ENCODE results near the gene SH3RF3.
A peak's percentile ranks its signal among the peaks of the same experiment; 100 is the strongest.

The SH3RF3 gene

DNA sequence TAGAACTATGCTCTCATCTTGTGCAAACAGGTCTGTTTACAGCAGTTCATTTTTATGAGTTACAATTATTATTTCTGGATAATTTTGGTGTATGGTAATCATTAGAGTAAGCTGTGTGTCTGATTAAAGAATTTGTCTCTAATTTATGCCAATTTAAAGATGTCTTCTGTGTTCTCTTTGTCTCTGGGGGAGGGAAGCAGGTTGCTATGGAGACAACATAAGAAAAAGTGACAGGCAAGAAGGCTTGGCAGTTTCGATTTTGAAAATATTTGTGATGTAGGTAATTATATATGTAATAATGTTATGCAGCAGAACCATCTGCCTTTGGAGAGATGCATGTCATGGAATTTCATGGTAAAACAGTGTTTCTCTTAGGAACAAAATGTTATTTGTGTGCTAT is 78.2 kb downstream of the SH3RF3 start:
- no peak overlapping the region for H2AFZ ChIP-seq (ENCODE audit: low read depth, low read length)
- H3K9me3 ChIP-seq (ENCODE audit: control insufficient read depth, low read length) = no peaks in the 10 kb centered on the region
- H3K23ac ChIP-seq (ENCODE audit: low read length in 2 of 2) = no peak overlapping the region
- peak overlapping the region in 1 of 2 experiments; percentile 68 for H3K14ac ChIP-seq (ENCODE audit: low read length in 2 of 2)
- DNase-seq = no peak
- peaks cover 22% of the 10 kb centered on the region for H3K4me1 ChIP-seq (ENCODE audit: control insufficient read depth, insufficient read depth, low read depth, low read length)
- H3K4me2 ChIP-seq (ENCODE audit: low read length, poor library complexity, severe bottlenecking) = no peak overlapping the region
- no peak overlapping the region for H4K91ac ChIP-seq (ENCODE audit: low read length)
- no peak overlapping the region for H3K27ac ChIP-seq (ENCODE audit: low read length, poor library complexity, severe bottlenecking)
- H3K4me3 ChIP-seq (ENCODE audit: insufficient read depth in 1 of 2, low read depth in 1 of 2, low read length in 2 of 2) = no peak overlapping the region
- 89% methylated on average over 1 of the region's 1 CpG for WGBS
- H3K27me3 ChIP-seq (ENCODE audit: control insufficient read depth in 1 of 2, insufficient read depth in 1 of 2, low read length in 2 of 2) = peaks cover 0 to under 1% of the 10 kb centered on the region in 2 experiments
- H3K9ac ChIP-seq (ENCODE audit: low read length) = no peak overlapping the region
- H2BK120ac ChIP-seq (ENCODE audit: low read depth, low read length) = no peak overlapping the region
- H3K79me1 ChIP-seq (replicated peaks; ENCODE audit: low read length, poor library complexity, severe bottlenecking) = peaks cover 41% of the 10 kb centered on the region
- no peak overlapping the region for H2BK5ac ChIP-seq (ENCODE audit: low read depth, low read length, poor library complexity, severe bottlenecking)
- H2AK5ac ChIP-seq (ENCODE audit: low read length, severe bottlenecking) = no peak overlapping the region
- no peak overlapping the region for H4K8ac ChIP-seq (ENCODE audit: low read length)
- no peak overlapping the region for H2BK12ac ChIP-seq (ENCODE audit: low read length in 2 of 2)
- no peaks in the 10 kb centered on the region for H3K36me3 ChIP-seq (ENCODE audit: control insufficient read depth in 1 of 2, insufficient read depth in 2 of 2, low read depth in 1 of 2, low read length in 2 of 2)
- H3K4ac ChIP-seq (ENCODE audit: low read depth in 1 of 2, low read length in 2 of 2) = no peak overlapping the region
- no peak overlapping the region for H3K18ac ChIP-seq (ENCODE audit: low read depth in 1 of 2, low read length in 2 of 2)
- H2BK15ac ChIP-seq (ENCODE audit: low read depth, poor library complexity, severe bottlenecking) = no peak overlapping the region

- H4K91ac ChIP-seq (ENCODE audit: low read length) = peak overlapping the region; percentile 70
- peak overlapping the region; percentile 87 for H2AK5ac ChIP-seq (ENCODE audit: low read length, severe bottlenecking)
- no peak overlapping the region for H2BK5ac ChIP-seq (ENCODE audit: low read depth, low read length, poor library complexity, severe bottlenecking)
- H2BK12ac ChIP-seq (ENCODE audit: low read length in 2 of 2) = peak overlapping the region; percentile 40 to 44
- 86% methylated on average over 3 of the region's 3 CpGs for WGBS
- H3K4ac ChIP-seq (ENCODE audit: low read depth in 1 of 2, low read length in 2 of 2) = peak overlapping the region; percentile 29 to 81
- peak; percentile 44 for DNase-seq
- H3K23ac ChIP-seq (ENCODE audit: low read length in 2 of 2) = no peak overlapping the region
- H3K27me3 ChIP-seq (ENCODE audit: control insufficient read depth in 1 of 2, insufficient read depth in 1 of 2, low read length in 2 of 2) = peaks cover 0 to 9% of the 10 kb centered on the region in 2 experiments
- H4K8ac ChIP-seq (ENCODE audit: low read length) = peak overlapping the region; percentile 89
- peaks cover 22% of the 10 kb centered on the region for H3K4me1 ChIP-seq (ENCODE audit: control insufficient read depth, insufficient read depth, low read depth, low read length)
- no peak overlapping the region for H3K27ac ChIP-seq (ENCODE audit: low read length, poor library complexity, severe bottlenecking)
- no peak overlapping the region for H2BK120ac ChIP-seq (ENCODE audit: low read depth, low read length)
- peaks cover 39% of the 10 kb centered on the region for H3K79me1 ChIP-seq (replicated peaks; ENCODE audit: low read length, poor library complexity, severe bottlenecking)
- peak overlapping the region in 1 of 2 experiments; percentile 29 for H3K4me3 ChIP-seq (ENCODE audit: insufficient read depth in 1 of 2, low read depth in 1 of 2, low read length in 2 of 2)
- H3K18ac ChIP-seq (ENCODE audit: low read depth in 1 of 2, low read length in 2 of 2) = peak overlapping the region; percentile 51 to 87
- no peak overlapping the region for H3K4me2 ChIP-seq (ENCODE audit: low read length, poor library complexity, severe bottlenecking)
- no peak overlapping the region for H2BK15ac ChIP-seq (ENCODE audit: low read depth, poor library complexity, severe bottlenecking)
- H3K9ac ChIP-seq (ENCODE audit: low read length) = no peak overlapping the region
- no peaks in the 10 kb centered on the region for H3K9me3 ChIP-seq (ENCODE audit: control insufficient read depth, low read length)
- H3K36me3 ChIP-seq (ENCODE audit: control insufficient read depth in 1 of 2, insufficient read depth in 2 of 2, low read depth in 1 of 2, low read length in 2 of 2) = no peaks in the 10 kb centered on the region
- no peak overlapping the region for H2AFZ ChIP-seq (ENCODE audit: low read depth, low read length)
- no peak overlapping the region for H3K14ac ChIP-seq (ENCODE audit: low read length in 2 of 2)
These were observed 79.3 kb downstream of the SH3RF3 start for GRCh38 chr2:109208071-109208950.

- Histone ChIP-seq H3K27me3 (ENCODE audit: control insufficient read depth in 1 of 2, insufficient read depth in 1 of 2, low read length in 2 of 2) (peaks cover 0 to 12% of the 10 kb centered on the region in 2 experiments), H3K18ac (ENCODE audit: low read depth in 1 of 2, low read length in 2 of 2) (peak overlapping the region; percentile 87 to 88), H3K4me1 (ENCODE audit: control insufficient read depth, insufficient read depth, low read depth, low read length) (peaks cover 26% of the 10 kb centered on the region), H2BK120ac (ENCODE audit: low read depth, low read length) (no peak overlapping the region), H3K4me3 (ENCODE audit: insufficient read depth in 1 of 2, low read depth in 1 of 2, low read length in 2 of 2) (peak overlapping the region in 1 of 2 experiments; percentile 27), H3K36me3 (ENCODE audit: control insufficient read depth in 1 of 2, insufficient read depth in 2 of 2, low read depth in 1 of 2, low read length in 2 of 2) (no peaks in the 10 kb centered on the region), H4K91ac (ENCODE audit: low read length) (peak overlapping the region; percentile 70), H3K4ac (ENCODE audit: low read depth in 1 of 2, low read length in 2 of 2) (peak overlapping the region; percentile 40 to 81), H3K9ac (ENCODE audit: low read length) (peak overlapping the region; percentile 52), H4K8ac (ENCODE audit: low read length) (peak overlapping the region; percentile 89), H3K79me1 (replicated peaks; ENCODE audit: low read length, poor library complexity, severe bottlenecking) (peaks cover 39% of the 10 kb centered on the region), H2AK5ac (ENCODE audit: low read length, severe bottlenecking) (peak overlapping the region; percentile 87), H3K14ac (ENCODE audit: low read length in 2 of 2) (peak overlapping the region in 1 of 2 experiments; percentile 85), H3K23ac (ENCODE audit: low read length in 2 of 2) (no peak overlapping the region), H2BK5ac (ENCODE audit: low read depth, low read length, poor library complexity, severe bottlenecking) (no peak overlapping the region), H3K27ac (ENCODE audit: low read length, poor library complexity, severe bottlenecking) (peak overlapping the region; percentile 58), H3K4me2 (ENCODE audit: low read length, poor library complexity, severe bottlenecking) (no peak overlapping the region), H2BK12ac (ENCODE audit: low read length in 2 of 2) (peak overlapping the region; percentile 40 to 44), H3K9me3 (ENCODE audit: control insufficient read depth, low read length) (no peaks in the 10 kb centered on the region), H2BK15ac (ENCODE audit: low read depth, poor library complexity, severe bottlenecking) (no peak overlapping the region), H2AFZ (ENCODE audit: low read depth, low read length) (no peak overlapping the region)
- 92% methylated on average over 5 of the region's 6 CpGs for WGBS
- no peak for DNase-seq
These were observed 79.9 kb downstream of the SH3RF3 start for GRCh38 chr2:109208951-109209335.

DNA sequence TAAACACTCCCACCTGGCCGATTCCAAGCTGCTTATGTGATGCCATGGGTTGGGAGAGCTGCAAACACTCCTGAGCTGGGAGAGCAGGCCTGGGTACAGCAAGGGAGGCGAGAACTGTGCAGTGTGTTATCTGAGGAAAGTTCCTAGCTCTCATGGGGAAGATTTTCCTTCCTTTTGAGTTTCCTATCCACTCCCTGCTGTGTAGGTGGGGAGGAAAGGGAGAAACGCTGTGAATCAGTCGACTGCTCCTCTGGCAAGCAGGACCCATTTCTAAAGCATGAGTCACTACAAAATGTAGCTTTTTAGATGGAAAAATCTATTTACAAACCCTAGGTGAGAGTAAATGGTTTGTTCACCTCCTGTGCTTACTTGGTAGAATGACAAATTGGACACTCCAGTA is 80.4 kb downstream of the SH3RF3 start:
- H3K9ac ChIP-seq (ENCODE audit: low read length) = peak overlapping the region; percentile 52
- H2AK5ac ChIP-seq (ENCODE audit: low read length, severe bottlenecking) = peak overlapping the region; percentile 87
- H3K36me3 ChIP-seq (ENCODE audit: control insufficient read depth in 1 of 2, insufficient read depth in 2 of 2, low read depth in 1 of 2, low read length in 2 of 2) = no peaks in the 10 kb centered on the region
- H3K79me1 ChIP-seq (replicated peaks; ENCODE audit: low read length, poor library complexity, severe bottlenecking) = peaks cover 42% of the 10 kb centered on the region
- H4K8ac ChIP-seq (ENCODE audit: low read length) = peak overlapping the region; percentile 89
- H2BK12ac ChIP-seq (ENCODE audit: low read length in 2 of 2) = peak overlapping the region; percentile 33 to 44
- H3K27me3 ChIP-seq (ENCODE audit: control insufficient read depth in 1 of 2, insufficient read depth in 1 of 2, low read length in 2 of 2) = peaks cover 0 to 12% of the 10 kb centered on the region in 2 experiments
- H3K9me3 ChIP-seq (ENCODE audit: control insufficient read depth, low read length) = no peaks in the 10 kb centered on the region
- H2BK5ac ChIP-seq (ENCODE audit: low read depth, low read length, poor library complexity, severe bottlenecking) = no peak overlapping the region
- peak overlapping the region; percentile 58 for H3K27ac ChIP-seq (ENCODE audit: low read length, poor library complexity, severe bottlenecking)
- 48% methylated on average over 2 of the region's 4 CpGs for WGBS
- peak overlapping the region in 1 of 2 experiments; percentile 27 for H3K4me3 ChIP-seq (ENCODE audit: insufficient read depth in 1 of 2, low read depth in 1 of 2, low read length in 2 of 2)
- H3K4me1 ChIP-seq (ENCODE audit: control insufficient read depth, insufficient read depth, low read depth, low read length) = peaks cover 29% of the 10 kb centered on the region
- H3K23ac ChIP-seq (ENCODE audit: low read length in 2 of 2) = no peak overlapping the region
- peak; percentile 70 for DNase-seq
- peak overlapping the region; percentile 70 for H4K91ac ChIP-seq (ENCODE audit: low read length)
- H2AFZ ChIP-seq (ENCODE audit: low read depth, low read length) = no peak overlapping the region
- H3K4ac ChIP-seq (ENCODE audit: low read depth in 1 of 2, low read length in 2 of 2) = peak overlapping the region; percentile 40 to 81
- no peak overlapping the region for H2BK15ac ChIP-seq (ENCODE audit: low read depth, poor library complexity, severe bottlenecking)
- no peak overlapping the region for H3K4me2 ChIP-seq (ENCODE audit: low read length, poor library complexity, severe bottlenecking)
- H3K18ac ChIP-seq (ENCODE audit: low read depth in 1 of 2, low read length in 2 of 2) = peak overlapping the region; percentile 87 to 88
- H2BK120ac ChIP-seq (ENCODE audit: low read depth, low read length) = peak overlapping the region; percentile 71
- peak overlapping the region in 1 of 2 experiments; percentile 85 for H3K14ac ChIP-seq (ENCODE audit: low read length in 2 of 2)

Measured in mesenchymal stem cell (in vitro differentiated cells and primary cell).